Keratinocyte (primary cell): ENCODE measurements around the gene GRIA1. TPM values are rescaled to one million over a fixed set of nuclear protein-coding genes. Genes with fewer than 3 reads are reported as not detected.

Source experiments
- DNase-seq: peaks from one replicate; pipeline ENCODE4 v3.0.0-alpha.2; 2011; ENCODE audit warnings: low read depth, missing footprints, low spot score
- FAIRE-seq: peaks from 2 replicates; lab custom pipeline; 2011; peaks lifted over from hg19 to GRCh38; lab: Jason Lieb, UNC
- H2AFZ ChIP-seq: 2 replicates; pipeline ENCODE4 v1.6.0; 2012; ENCODE audit warnings: low read length, control low read depth, inconsistent platforms; ENCODE audit not compliant: control insufficient read depth
- H3K27ac ChIP-seq: 2 replicates; pipeline ENCODE4 v1.5.1; 2011; ENCODE audit warnings: low read length; ENCODE audit not compliant: control insufficient read depth, insufficient read depth
- H3K27me3 ChIP-seq: 3 replicates; pipeline ENCODE4 v1.6.0; 2011; ENCODE audit warnings: low read length; ENCODE audit not compliant: control insufficient read depth, insufficient read depth; ENCODE audit errors: extremely low read depth
- H3K36me3 ChIP-seq, 2 experiments: 2 replicates in 1 of 2; 3 replicates in 1 of 2; pipeline ENCODE4 v1.5.1; 2011; ENCODE audit warnings: low read length in 2 of 2, mild to moderate bottlenecking in 1 of 2; ENCODE audit not compliant: control insufficient read depth in 2 of 2, insufficient read depth in 2 of 2; ENCODE audit errors: extremely low read depth in 1 of 2
- H3K4me1 ChIP-seq: 3 replicates; pipeline ENCODE4 v1.5.1; 2011; ENCODE audit warnings: low read length; ENCODE audit not compliant: control insufficient read depth, insufficient read depth; ENCODE audit errors: extremely low read depth
- H3K4me2 ChIP-seq: 3 replicates; pipeline ENCODE4 v1.6.0; 2011; ENCODE audit warnings: low read depth, low read length; ENCODE audit not compliant: control insufficient read depth, insufficient read depth; ENCODE audit errors: extremely low read depth
- H3K4me3 ChIP-seq, 3 experiments: fragments of 200-600 bp in 1 of 3; sonication (generic) in 1 of 3; 2 replicates in 2 of 3; 3 replicates in 1 of 3; pipeline ENCODE4 v1.5.1; 2011 to 2016; ENCODE audit warnings: low read length in 3 of 3, mild to moderate bottlenecking in 3 of 3, control low read depth in 2 of 3, inconsistent platforms in 1 of 3, low read depth in 1 of 3, mixed read lengths in 1 of 3, mixed run types in 1 of 3, moderate library complexity in 1 of 3; ENCODE audit not compliant: control insufficient read depth in 2 of 3, insufficient read depth in 2 of 3; ENCODE audit errors: extremely low read depth in 1 of 3
- H3K79me2 ChIP-seq: 2 replicates; pipeline ENCODE4 v1.6.0; 2012; ENCODE audit warnings: low read length; ENCODE audit not compliant: control insufficient read depth, insufficient read depth
- H3K9ac ChIP-seq: 3 replicates; pipeline ENCODE4 v1.6.0; 2011; ENCODE audit warnings: low read length; ENCODE audit not compliant: control insufficient read depth, insufficient read depth; ENCODE audit errors: extremely low read depth
- H3K9me1 ChIP-seq: 3 replicates; pipeline ENCODE4 v1.6.0; 2011; ENCODE audit warnings: low read length; ENCODE audit not compliant: control insufficient read depth, insufficient read depth; ENCODE audit errors: extremely low read depth
- H3K9me3 ChIP-seq: 2 replicates; pipeline ENCODE4 v1.5.1; 2012; ENCODE audit warnings: low read depth, low read length; ENCODE audit not compliant: control insufficient read depth
- H4K20me1 ChIP-seq: 3 replicates; pipeline ENCODE4 v1.6.0; 2011; ENCODE audit warnings: low read length; ENCODE audit not compliant: control insufficient read depth, insufficient read depth; ENCODE audit errors: extremely low read depth
- EZH2 ChIP-seq: IDR thresholded peaks from one replicate; pipeline ENCODE4 v1.6.1; 2012; ENCODE audit warnings: inconsistent platforms, mild to moderate bottlenecking, low read length, moderate library complexity
- dilution Hi-C: fragments of 300-500 bp; cut with MboI; formaldehyde crosslinking; loops from one replicate; pipeline ENCODE4 v1.7.0; 2020; ENCODE audit warnings: low sequenced_read_pairs; ENCODE audit not compliant: extremely low pct_ligation_motif_present
- polyA plus RNA-seq, 5 experiments: library from polyadenylated mRNA; depleted of rRNA in 3 of 5; stranded (reverse) in 3 of 5; stranded (forward) in 1 of 5; unstranded in 1 of 5; fragments of >200 nt; gene quantifications; 1 replicate in 1 of 5; 2 replicates in 3 of 5; 3 replicates in 1 of 5; pipeline versions ENCODE4 v1.2.1 to v1.2.3, GENCODE V29; 2011 to 2012; ENCODE audit warnings: missing spikeins in 2 of 5, low read depth in 1 of 5, low replicate concordance in 1 of 5
- TF ChIP-seq, protein P1 (sequence below), 3 experiments: IDR thresholded peaks in 1 of 3; conservative IDR thresholded peaks in 1 of 3; optimal IDR thresholded peaks in 1 of 3; 2 replicates in 2 of 3; 3 replicates in 1 of 3; pipeline versions ENCODE3 to v1.5.1; 2011; ENCODE audit warnings: low read length in 3 of 3, mild to moderate bottlenecking in 3 of 3, moderate library complexity in 2 of 3, control low read depth in 1 of 3, inconsistent platforms in 1 of 3; ENCODE audit not compliant: insufficient read depth in 2 of 3; ENCODE audit errors: extremely low read depth in 1 of 3

Gene GRIA1
- polyA plus RNA-seq, 1 donor (not counting 4 experiments of a cell fraction or from before 2014, with no cell fraction given), result not detected

- FAIRE-seq (no peak), DNase-seq (no peak)
- Histone ChIP-seq H3K4me2 (no peak overlapping the region), H3K36me3 (no peaks in the 10 kb centered on the region), H3K9me1 (no peaks in the 10 kb centered on the region), H4K20me1 (no peaks in the 10 kb centered on the region), H3K79me2 (no peaks in the 10 kb centered on the region), H3K4me3 (no peak overlapping the region), H2AFZ (no peak overlapping the region), H3K9ac (no peak overlapping the region), H3K4me1 (no peaks in the 10 kb centered on the region), H3K27ac (no peak overlapping the region), H3K27me3 (no peaks in the 10 kb centered on the region), H3K9me3 (no peaks in the 10 kb centered on the region)
- no peak for TF ChIP-seq EZH2
- TF ChIP-seq, protein P1, sequence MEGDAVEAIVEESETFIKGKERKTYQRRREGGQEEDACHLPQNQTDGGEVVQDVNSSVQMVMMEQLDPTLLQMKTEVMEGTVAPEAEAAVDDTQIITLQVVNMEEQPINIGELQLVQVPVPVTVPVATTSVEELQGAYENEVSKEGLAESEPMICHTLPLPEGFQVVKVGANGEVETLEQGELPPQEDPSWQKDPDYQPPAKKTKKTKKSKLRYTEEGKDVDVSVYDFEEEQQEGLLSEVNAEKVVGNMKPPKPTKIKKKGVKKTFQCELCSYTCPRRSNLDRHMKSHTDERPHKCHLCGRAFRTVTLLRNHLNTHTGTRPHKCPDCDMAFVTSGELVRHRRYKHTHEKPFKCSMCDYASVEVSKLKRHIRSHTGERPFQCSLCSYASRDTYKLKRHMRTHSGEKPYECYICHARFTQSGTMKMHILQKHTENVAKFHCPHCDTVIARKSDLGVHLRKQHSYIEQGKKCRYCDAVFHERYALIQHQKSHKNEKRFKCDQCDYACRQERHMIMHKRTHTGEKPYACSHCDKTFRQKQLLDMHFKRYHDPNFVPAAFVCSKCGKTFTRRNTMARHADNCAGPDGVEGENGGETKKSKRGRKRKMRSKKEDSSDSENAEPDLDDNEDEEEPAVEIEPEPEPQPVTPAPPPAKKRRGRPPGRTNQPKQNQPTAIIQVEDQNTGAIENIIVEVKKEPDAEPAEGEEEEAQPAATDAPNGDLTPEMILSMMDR (optimal IDR thresholded peaks at IDR 0.05 in 1 of 3, IDR thresholded peaks at IDR 0.05 in 1 of 3, conservative IDR thresholded peaks at IDR 0.05 in 1 of 3; ENCODE audit: extremely low read depth in 1 of 3, insufficient read depth in 2 of 3, low read length in 3 of 3), result no peak
- dilution Hi-C loops, result no loop called here
Measured at GRCh38 chr5:153504726-153505125, 14.3 kb downstream of the GRIA1 start.

GRCh38 chr5:153508700-153509099 lies 18.2 kb downstream of the GRIA1 start:
- dilution Hi-C loops, result no loop called here
- FAIRE-seq, result no peak

More at GRCh38 chr5:153508700-153509099, 18.2 kb downstream of the GRIA1 start:
- TF ChIP-seq EZH2, result no peak
- TF ChIP-seq, protein P1 (optimal IDR thresholded peaks at IDR 0.05 in 1 of 3, IDR thresholded peaks at IDR 0.05 in 1 of 3, conservative IDR thresholded peaks at IDR 0.05 in 1 of 3; ENCODE audit: extremely low read depth in 1 of 3, insufficient read depth in 2 of 3, low read length in 3 of 3), result no peak
- Histone ChIP-seq H3K4me2 (no peak overlapping the region), H3K27ac (no peak overlapping the region), H3K9ac (no peak overlapping the region), H3K79me2 (no peaks in the 10 kb centered on the region), H2AFZ (no peak overlapping the region), H3K4me3 (no peak overlapping the region), H4K20me1 (no peaks in the 10 kb centered on the region), H3K4me1 (no peaks in the 10 kb centered on the region), H3K36me3 (no peaks in the 10 kb centered on the region), H3K9me1 (no peaks in the 10 kb centered on the region), H3K27me3 (no peaks in the 10 kb centered on the region), H3K9me3 (no peaks in the 10 kb centered on the region)
- DNase-seq, result no peak
